HG02763 (cell line): ENCODE results near the gene TM7SF2.

Experiments used
- ATAC-seq: cut with Tn5 transposase; IDR thresholded peaks from one replicate; pipeline ENCODE4 v1.9.1; 2021; ENCODE audit warnings: mild to moderate bottlenecking, moderate library complexity; ENCODE audit not compliant: unreplicated experiment

The TM7SF2 gene

GRCh38 chr11:65089621-65090020, 22.1 kb upstream of the TM7SF2 start:
- ATAC-seq: no peak

DNA sequence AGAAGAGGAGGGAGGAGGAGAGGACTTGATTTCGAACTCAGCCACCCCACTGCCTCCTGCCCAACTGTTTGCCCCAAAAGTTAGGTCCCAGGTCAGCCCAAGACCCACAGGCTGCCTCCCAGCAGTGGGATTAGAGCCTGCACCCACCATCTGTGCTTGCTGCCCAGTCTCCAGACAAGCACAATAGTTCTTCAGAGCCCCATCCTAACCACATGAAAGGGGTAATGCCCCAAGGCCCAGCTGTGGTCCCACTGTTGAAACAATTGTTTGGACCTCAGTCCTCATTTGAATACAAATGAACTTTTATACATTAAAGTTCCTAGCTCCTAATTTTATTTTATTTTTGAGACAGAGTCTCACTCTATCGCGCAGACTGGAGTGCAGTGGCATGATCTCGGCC, 21.0 kb upstream of the TM7SF2 start:
- ATAC-seq: no peak

GRCh38 chr11:65095427-65095826, 16.2 kb upstream of the TM7SF2 start:
- ATAC-seq: no peak

DNA sequence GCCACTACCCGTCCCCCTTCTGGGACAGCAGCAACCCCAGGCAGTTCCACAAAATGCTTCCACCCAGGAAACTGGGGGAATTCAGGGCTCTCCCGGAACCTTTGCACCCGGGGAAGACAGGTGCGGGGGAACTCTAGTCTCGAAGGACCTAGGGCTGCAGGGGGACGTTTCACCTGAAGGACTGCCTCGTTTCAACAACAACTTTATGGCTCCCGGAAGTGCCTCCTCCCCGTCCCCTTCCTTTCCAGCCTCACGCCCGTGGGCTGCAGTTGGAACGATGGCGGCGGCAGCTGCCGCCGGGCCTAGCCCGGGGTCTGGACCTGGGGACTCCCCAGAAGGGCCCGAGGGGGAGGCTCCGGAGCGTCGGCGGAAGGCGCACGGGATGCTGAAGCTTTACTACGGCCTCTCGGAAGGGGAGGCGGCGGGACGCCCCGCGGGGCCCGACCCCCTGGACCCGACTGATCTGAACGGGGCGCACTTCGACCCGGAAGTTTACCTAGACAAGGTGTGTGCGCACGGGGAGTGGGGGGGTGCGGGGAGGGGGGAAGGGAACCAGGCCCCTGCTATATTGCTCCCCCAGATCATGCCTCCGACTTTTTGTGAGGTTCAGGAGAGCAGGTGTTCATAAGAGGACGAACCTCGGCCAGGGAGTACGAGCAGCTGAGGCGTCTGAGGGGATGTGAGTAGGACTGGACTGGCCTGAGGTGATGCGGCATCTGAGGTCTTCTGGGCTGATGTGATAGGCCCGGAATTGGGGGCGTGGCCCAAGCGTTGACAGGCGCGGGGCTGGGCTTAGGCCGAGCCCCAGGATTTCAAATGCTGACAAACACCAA, 15.5 kb upstream of the TM7SF2 start, which contains the start of gene VPS51:
VPS51 (plus strand) TSS at position 241 of the 833 bp plus-strand sequence; CDS start at position 278, 37 bp downstream.
- peak; percentile 75 for ATAC-seq

DNA sequence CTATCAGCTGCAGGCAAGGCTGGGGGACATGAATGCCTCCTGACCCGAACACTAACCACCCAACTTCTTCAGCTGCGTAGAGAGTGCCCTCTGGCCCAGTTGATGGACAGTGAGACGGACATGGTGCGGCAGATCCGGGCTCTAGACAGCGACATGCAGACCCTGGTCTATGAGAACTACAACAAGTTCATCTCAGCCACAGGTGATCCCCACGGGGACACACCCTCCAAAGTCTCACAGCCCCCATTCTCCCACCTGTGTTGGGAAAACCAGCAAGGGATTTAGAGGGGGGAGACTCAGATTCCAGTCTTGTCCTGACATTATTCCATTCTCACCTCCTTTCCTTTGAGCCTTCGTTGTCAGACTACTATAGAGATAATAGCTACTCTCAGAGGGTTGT, 14.7 kb upstream of the TM7SF2 start:
- no peak for ATAC-seq

GRCh38 chr11:65100674-65101350, 10.9 kb upstream of the TM7SF2 start:
- ATAC-seq: no peak

DNA sequence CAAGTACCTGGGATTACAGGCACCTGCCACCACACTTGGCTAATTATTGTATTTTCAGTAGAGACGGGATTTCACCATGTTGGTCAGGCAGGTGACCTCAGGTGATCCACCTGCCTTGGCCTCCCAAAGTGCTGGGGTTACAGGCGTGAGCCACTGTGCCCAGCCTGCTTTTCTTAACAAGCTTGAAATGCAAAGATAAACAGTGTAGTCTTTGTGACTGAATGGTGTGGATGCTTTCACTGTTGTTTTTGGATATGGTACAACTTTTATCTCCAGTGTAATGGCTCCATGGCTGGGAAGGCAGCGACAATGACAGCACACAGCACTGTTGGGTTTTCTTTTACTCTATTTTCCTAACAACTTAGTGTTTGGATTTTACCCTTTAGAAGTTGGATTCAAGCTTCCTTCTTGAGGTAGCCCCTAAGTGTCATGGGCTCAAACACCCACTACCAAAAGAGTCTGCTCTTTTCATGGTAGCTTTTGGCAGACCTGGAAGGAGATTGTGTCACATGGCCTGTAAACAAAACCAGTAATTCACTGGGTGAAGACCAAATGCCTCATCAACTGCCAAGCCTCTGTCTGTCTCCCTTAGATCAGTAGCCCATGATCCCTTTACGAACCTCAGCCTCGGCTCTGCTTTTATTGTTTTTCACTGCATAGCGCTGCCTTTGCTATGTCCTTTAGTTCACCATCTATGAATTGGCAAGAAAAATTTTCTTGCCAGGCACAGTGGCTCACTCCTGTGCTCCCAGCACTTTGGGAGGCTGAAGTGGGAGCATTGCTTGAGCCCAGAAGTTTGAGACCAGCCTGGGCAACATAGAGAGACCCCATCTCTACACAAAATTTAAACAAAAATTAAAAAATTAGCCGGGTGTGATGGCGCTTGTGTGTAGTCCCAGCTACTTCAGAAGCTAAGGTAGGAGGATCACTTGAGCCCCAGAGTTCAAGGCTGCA, 9.3 kb upstream of the TM7SF2 start:
- no peak for ATAC-seq

DNA sequence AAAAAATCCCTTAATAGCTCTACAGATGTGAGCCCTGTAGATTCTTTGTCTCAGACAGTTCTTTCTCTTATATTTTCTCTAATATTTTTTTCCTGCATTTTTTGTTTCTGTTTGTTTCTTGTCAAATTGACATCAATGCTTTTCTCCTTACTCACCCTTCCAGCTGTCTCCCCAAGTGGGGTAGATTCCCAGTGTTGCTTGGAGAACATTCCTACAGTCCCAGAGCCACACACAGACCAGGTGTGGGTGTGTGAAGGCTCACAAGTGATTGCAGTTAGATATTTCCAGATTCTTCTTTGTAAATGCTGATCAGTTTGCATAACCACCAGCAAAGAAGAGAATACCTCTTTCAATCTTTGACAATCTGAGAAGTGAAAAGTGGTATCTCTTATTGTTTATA, 8.2 kb upstream of the TM7SF2 start:
- no peak for ATAC-seq

DNA sequence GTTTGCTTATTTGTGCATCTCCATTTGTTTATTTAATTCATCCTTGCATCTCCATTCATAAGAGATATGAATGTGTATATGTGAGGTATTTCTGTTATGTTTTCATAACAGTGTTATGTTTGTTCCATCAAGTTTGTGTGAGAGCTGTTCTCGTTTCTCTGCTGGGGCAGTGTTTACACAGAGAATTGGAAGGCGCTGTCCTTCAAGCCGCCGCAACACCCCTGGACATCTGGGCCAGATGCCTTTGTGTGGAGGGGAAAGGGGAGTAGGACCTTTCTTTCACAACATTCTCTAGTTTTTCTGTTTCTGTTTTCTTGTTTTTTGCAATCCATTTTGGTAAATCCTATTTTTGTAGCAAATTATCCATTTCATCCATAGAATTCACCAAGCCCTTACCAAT, 7.0 kb upstream of the TM7SF2 start:
- ATAC-seq: no peak

GRCh38 chr11:65107078-65107477, 4.6 kb upstream of the TM7SF2 start:
- no peak for ATAC-seq

DNA sequence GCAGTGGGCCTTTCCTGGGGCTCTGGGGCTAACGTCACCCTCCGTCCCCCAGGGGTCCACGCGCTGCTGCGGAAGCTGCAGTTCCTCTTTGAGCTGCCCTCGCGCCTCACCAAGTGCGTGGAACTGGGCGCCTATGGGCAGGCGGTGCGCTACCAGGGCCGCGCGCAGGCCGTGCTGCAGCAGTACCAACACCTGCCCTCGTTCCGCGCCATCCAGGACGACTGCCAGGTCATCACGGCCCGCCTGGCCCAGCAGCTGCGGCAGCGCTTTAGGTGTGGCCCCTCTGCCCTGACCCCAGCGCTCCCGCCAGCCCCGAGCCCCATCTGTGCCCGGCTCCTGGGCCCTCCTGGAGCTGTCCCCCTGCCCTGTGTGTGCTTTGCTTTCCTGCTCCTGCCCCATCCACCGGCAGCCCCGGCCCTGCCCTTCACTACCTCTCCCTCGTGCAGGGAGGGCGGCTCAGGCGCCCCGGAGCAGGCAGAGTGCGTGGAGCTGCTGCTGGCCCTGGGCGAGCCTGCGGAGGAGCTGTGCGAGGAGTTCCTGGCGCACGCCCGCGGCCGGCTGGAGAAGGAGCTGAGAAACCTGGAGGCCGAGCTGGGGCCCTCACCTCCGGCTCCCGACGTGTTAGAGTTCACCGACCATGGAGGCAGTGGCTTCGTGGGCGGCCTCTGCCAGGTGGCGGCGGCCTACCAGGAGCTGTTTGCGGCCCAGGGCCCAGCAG, 3.8 kb upstream of the TM7SF2 start:
- ATAC-seq: no peak

DNA sequence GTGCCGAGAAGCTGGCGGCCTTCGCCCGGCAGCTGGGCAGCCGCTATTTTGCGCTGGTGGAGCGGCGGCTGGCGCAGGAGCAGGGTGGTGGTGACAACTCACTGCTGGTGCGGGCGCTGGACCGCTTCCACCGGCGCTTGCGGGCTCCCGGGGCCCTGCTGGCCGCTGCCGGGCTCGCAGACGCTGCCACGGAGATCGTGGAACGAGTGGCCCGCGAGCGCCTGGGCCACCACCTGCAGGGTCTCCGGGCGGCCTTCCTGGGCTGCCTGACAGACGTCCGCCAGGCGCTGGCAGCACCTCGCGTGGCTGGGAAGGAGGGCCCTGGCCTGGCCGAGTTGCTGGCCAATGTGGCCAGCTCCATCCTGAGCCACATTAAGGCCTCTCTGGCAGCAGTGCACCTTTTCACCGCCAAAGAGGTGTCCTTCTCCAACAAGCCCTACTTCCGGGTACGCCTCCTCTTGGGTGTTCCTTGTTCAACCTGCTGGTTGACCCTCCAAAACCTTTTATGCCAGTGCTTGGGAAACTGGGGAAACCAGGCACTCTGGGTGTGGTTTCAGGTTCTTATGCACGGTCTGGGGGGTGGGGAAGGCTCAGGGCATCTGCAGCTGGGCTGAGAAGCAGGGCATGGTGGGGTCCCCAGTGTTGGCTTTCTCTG, 3.1 kb upstream of the TM7SF2 start:
- no peak for ATAC-seq

DNA sequence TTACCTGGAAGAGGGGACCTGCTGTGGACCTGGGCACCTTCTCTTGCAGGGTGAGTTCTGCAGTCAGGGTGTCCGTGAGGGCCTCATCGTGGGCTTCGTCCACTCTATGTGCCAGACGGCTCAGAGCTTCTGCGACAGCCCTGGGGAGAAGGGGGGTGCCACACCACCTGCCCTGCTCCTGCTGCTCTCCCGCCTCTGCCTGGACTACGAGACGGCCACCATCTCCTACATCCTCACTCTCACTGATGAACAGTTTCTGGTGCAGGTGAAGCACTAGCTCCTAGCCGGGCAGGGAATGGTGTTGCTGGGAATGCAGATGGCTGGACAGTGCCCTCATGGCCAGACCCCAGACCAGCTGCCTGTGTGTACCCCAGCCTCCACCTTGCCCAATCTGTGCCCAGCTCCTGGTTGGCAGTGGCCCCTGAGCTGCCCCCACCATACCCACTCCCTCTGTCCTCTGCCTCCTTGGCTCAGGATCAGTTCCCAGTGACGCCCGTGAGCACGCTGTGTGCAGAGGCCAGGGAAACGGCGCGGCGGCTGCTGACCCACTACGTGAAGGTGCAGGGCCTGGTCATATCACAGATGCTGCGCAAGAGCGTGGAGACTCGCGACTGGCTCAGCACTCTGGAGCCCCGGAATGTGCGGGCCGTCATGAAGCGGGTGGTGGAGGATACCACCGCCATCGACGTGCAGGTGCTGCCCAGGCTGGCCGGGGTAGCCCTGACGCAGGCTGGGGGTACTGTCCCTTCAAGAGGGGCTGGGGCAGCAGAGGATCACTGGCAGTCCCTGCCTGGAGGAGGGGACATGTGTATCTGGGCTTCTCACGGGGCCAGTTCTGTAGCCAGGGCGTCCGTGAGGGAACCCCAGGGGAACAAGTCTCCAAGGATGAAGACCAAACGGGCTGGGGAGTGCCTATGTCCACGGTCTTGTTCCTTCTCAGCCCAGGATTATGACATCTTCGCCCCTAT, 2.2 kb upstream of the TM7SF2 start:
- no peak for ATAC-seq

- ATAC-seq: no peak
Observed at GRCh38 chr11:65110354-65110861, 1.3 kb upstream of the TM7SF2 start.

DNA sequence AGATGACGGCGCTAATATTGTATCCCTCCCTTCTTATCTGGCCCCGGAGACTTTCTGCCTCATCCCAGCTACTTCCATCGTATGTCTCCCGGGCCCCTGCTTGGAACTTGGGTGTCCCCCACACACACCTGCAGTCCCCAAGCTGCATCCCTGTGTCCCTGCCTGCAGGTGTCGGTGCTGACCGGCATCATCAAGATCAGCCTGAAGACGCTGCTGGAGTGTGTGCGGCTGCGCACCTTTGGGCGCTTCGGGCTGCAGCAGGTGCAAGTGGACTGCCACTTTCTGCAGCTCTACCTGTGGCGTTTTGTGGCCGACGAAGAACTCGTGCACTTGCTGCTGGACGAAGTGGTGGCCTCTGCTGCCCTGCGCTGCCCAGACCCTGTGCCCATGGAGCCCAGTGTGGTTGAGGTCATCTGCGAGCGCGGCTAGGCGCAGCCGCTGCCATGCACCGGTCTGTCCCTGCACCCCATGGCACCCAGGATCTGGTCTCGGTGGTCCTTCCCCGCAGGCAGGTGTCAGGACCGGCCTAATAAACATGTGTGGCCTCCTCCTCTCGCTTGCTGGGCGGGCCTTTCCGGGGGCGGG, 421 bp upstream of the TM7SF2 start:
- no peak for ATAC-seq

DNA sequence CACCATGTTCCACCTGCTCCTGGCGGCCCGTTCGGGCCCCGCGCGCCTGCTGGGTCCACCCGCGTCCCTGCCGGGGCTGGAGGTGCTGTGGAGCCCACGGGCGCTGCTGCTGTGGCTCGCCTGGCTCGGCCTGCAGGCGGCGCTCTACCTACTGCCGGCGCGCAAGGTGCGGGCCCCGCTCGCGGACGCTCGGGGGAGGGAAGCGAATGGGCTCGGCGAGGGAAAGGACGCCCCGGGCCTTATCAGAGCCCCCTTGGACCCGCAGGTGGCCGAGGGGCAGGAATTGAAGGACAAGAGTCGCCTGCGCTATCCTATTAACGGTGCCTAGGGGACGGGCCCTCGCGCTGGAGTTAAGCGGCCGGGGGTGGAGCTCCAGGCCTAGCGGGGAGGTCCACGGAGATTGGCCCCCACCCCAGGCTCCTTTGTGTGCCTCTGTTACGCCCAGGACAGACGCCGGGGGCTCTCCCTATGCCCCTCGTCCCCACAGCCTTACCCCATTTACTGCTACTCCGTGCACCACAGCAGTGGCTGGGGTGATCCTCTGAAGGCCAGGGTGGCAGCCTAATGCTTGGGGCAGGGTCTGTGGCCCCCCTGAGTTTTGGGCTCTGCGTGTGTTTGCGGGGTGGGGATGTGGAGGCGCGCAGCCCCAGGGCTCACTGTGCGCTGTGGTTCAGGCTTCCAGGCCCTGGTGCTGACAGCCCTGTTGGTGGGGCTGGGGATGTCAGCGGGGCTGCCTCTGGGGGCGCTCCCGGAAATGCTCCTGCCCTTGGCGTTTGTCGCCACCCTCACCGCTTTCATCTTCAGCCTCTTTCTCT, 1.1 kb downstream of the TM7SF2 start:
- ATAC-seq: no peak

DNA sequence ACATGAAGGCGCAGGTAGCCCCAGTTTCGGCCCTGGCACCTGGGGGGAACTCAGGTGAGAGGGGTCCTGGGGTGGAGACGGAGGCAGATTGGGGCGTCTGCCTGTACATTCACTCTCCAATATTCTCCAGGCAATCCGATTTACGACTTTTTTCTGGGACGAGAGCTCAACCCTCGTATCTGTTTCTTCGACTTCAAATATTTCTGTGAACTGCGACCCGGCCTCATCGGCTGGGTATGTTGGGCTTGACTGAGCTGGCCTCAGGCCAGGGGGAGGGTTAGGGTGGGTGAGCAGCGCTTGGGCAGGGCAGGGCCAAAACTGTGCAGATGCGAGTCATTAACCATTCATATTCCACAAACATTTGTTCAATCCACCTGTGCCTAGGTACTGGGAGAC, 1.7 kb downstream of the TM7SF2 start:
- no peak for ATAC-seq
